HG02870 (cell line): Measurements from ENCODE around the gene OPRPN.

Experiments
- ATAC-seq: cut with Tn5 transposase; IDR thresholded peaks from one replicate; pipeline ENCODE4 v1.9.1; 2021; ENCODE audit warnings: mild to moderate bottlenecking, moderate library complexity; ENCODE audit not compliant: unreplicated experiment

The OPRPN gene

GRCh38 chr4:70397580-70397979, at the start of gene OPRPN:
TSS of gene OPRPN (plus strand) at chr4:70397940. CDS start at chr4:70399286, 1,346 bp downstream.
- no peak for ATAC-seq

- ATAC-seq = no peak
Measured at GRCh38 chr4:70356185-70356584, 41.6 kb upstream of the OPRPN start.

- no peak for ATAC-seq
Measured at GRCh38 chr4:70359115-70359661, 38.6 kb upstream of the OPRPN start.

- ATAC-seq = no peak
Measured at GRCh38 chr4:70360460-70360859, 37.3 kb upstream of the OPRPN start, which contains the start of gene SMR3A. TSS of gene SMR3A (plus strand) at chr4:70360760. CDS start at chr4:70362116, 1,356 bp downstream.

GRCh38 chr4:70364002-70364401, 33.7 kb upstream of the OPRPN start:
- ATAC-seq = no peak

- ATAC-seq = no peak
Measured at GRCh38 chr4:70365479-70365878, 32.3 kb upstream of the OPRPN start.

GRCh38 chr4:70367813-70368212, 29.9 kb upstream of the OPRPN start:
- no peak for ATAC-seq

- no peak for ATAC-seq
Measured at GRCh38 chr4:70371987-70372386, 25.8 kb upstream of the OPRPN start.

- ATAC-seq = no peak
Measured at GRCh38 chr4:70372760-70373159, 25.0 kb upstream of the OPRPN start.

- ATAC-seq = no peak
Measured at GRCh38 chr4:70380578-70380977, 17.2 kb upstream of the OPRPN start.

- no peak for ATAC-seq
Measured at GRCh38 chr4:70382691-70383181, 15.0 kb upstream of the OPRPN start, which contains the start of gene SMR3B. TSS of gene SMR3B (plus strand) at chr4:70383131. CDS start at chr4:70384511, 1,380 bp downstream.

- ATAC-seq = peak; percentile 58
Measured at GRCh38 chr4:70392057-70392776, 5.5 kb upstream of the OPRPN start.

- ATAC-seq = no peak
Measured at GRCh38 chr4:70399319-70399718, 1.6 kb downstream of the OPRPN start.

- ATAC-seq = peak; percentile 61
Measured at GRCh38 chr4:70402762-70403161, 5.0 kb downstream of the OPRPN start.

GRCh38 chr4:70405765-70406164, 8.0 kb downstream of the OPRPN start:
- ATAC-seq = no peak

GRCh38 chr4:70425306-70425705, 27.6 kb downstream of the OPRPN start:
- no peak for ATAC-seq

GRCh38 chr4:70426789-70427188, 29.0 kb downstream of the OPRPN start:
- no peak for ATAC-seq

GRCh38 chr4:70437197-70437596, 39.5 kb downstream of the OPRPN start:
- ATAC-seq = no peak

- no peak for ATAC-seq
Measured at GRCh38 chr4:70442474-70442873, 44.7 kb downstream of the OPRPN start.

- no peak for ATAC-seq
Measured at GRCh38 chr4:70443329-70443728, 45.6 kb downstream of the OPRPN start.

GRCh38 chr4:70449220-70449619, 51.5 kb downstream of the OPRPN start:
- peak; percentile 96 for ATAC-seq

GRCh38 chr4:70452946-70453345, 55.2 kb downstream of the OPRPN start:
- no peak for ATAC-seq
